ENCODE measurements around the gene VSTM2B.
"Not testable (repeated sequence)": the region's sequence is repeated elsewhere in the genome, so short reads cannot be mapped to it uniquely, and the experiment has no call there.

The VSTM2B gene

GRCh38 chr19:29541473-29542253 lies 15.9 kb downstream of the VSTM2B start:
- H3K27ac ChIP-seq, result no peak overlapping the region
- no peak overlapping the region for H3K4me3 ChIP-seq

- Histone ChIP-seq H3K4me3 (no peak overlapping the region), H3K27ac (no peak overlapping the region)
Observed at GRCh38 chr19:29542327-29542726, 16.5 kb downstream of the VSTM2B start.

- H3K27ac ChIP-seq, result no peak overlapping the region
Observed at GRCh38 chr19:29542776-29543175, 17.0 kb downstream of the VSTM2B start.

GRCh38 chr19:29543381-29543780 lies 17.6 kb downstream of the VSTM2B start:
- no peak overlapping the region for H3K4me3 ChIP-seq

More at GRCh38 chr19:29542776-29543175, 17.0 kb downstream of the VSTM2B start:
- no peak overlapping the region for H3K4me3 ChIP-seq

GRCh38 chr19:29544656-29545360 lies 19.0 kb downstream of the VSTM2B start:
- Histone ChIP-seq H3K4me3 (no peak overlapping the region), H3K27ac (no peak overlapping the region)

More at GRCh38 chr19:29543381-29543780, 17.6 kb downstream of the VSTM2B start:
- no peak overlapping the region for H3K27ac ChIP-seq

- not testable (repeated sequence) for H3K4me3 ChIP-seq, H3K27ac ChIP-seq
Observed at GRCh38 chr19:29545447-29545846, 19.7 kb downstream of the VSTM2B start.

- Histone ChIP-seq H3K27ac (no peak overlapping the region), H3K4me3 (no peak overlapping the region)
Observed at GRCh38 chr19:29545866-29546582, 20.2 kb downstream of the VSTM2B start.

- no peak overlapping the region for H3K27ac ChIP-seq
- H3K4me3 ChIP-seq, result no peak overlapping the region
Observed at GRCh38 chr19:29546583-29547190, 20.9 kb downstream of the VSTM2B start.

GRCh38 chr19:29547361-29547960 lies 21.7 kb downstream of the VSTM2B start:
- H3K27ac ChIP-seq, result no peak overlapping the region
- no peak overlapping the region for H3K4me3 ChIP-seq

GRCh38 chr19:29547981-29548380 lies 22.2 kb downstream of the VSTM2B start:
- Histone ChIP-seq H3K27ac (no peak overlapping the region), H3K4me3 (no peak overlapping the region)

- no peak overlapping the region for H3K27ac ChIP-seq
- no peak overlapping the region for H3K4me3 ChIP-seq
Observed at GRCh38 chr19:29548483-29549085, 22.8 kb downstream of the VSTM2B start.

GRCh38 chr19:29549105-29550070 lies 23.6 kb downstream of the VSTM2B start:
- no peak overlapping the region for H3K27ac ChIP-seq
- H3K4me3 ChIP-seq, result no peak overlapping the region

GRCh38 chr19:29550896-29551295 lies 25.1 kb downstream of the VSTM2B start:
- no peak overlapping the region for H3K27ac ChIP-seq
- no peak overlapping the region for H3K4me3 ChIP-seq

- no peak overlapping the region for H3K4me3 ChIP-seq
- no peak overlapping the region for H3K27ac ChIP-seq
Observed at GRCh38 chr19:29551774-29552173, 26.0 kb downstream of the VSTM2B start.

GRCh38 chr19:29552454-29553280 lies 26.9 kb downstream of the VSTM2B start:
- Histone ChIP-seq H3K4me3 (no peak overlapping the region), H3K27ac (no peak overlapping the region)

- Histone ChIP-seq H3K27ac (no peak overlapping the region), H3K4me3 (no peak overlapping the region)
Observed at GRCh38 chr19:29554149-29554548, 28.4 kb downstream of the VSTM2B start.

- H3K27ac ChIP-seq, result not testable (repeated sequence)
Observed at GRCh38 chr19:29559110-29559509, 33.3 kb downstream of the VSTM2B start.

More at GRCh38 chr19:29559110-29559509, 33.3 kb downstream of the VSTM2B start:
- H3K4me3 ChIP-seq, result not testable (repeated sequence)

Data from skin epidermis (tissue), 12 donors.